Stimulated activated naive B cell treated with anti-CD40 and anti-IgM and Interleukin-4, amounts not matched to agents 10 μg/mL and 1 μg/mL and 100 μg/mL, for 72 hours (primary cell): ENCODE measurements around the gene RGPD3.
"Not testable (repeated sequence)": the region's sequence is repeated elsewhere in the genome, so short reads cannot be mapped to it uniquely, and the experiment has no call there.

Source experiments
- ATAC-seq, 2 donors: fragments of 150-1000 bp; cut with Tn5 transposase; replicated peaks; 2 replicates each; pipeline ENCODE4 v1.10.0; 2021; ENCODE audit warnings: moderate library complexity in 1 of 2
- DNase-seq: peaks from one replicate; pipeline ENCODE4 v3.0.0; 2021
- H3K27ac Mint-ChIP-seq: one replicate; pipeline ENCODE4 v1.8.0; 2022; ENCODE audit warnings: mild to moderate bottlenecking, mixed read lengths
- H3K27me3 Mint-ChIP-seq, 2 donors: one replicate each; pipeline ENCODE4 v1.8.0; 2022; ENCODE audit warnings: mixed read lengths in 2 of 2
- H3K36me3 Mint-ChIP-seq, 2 donors: one replicate each; pipeline ENCODE4 v1.8.0; 2022; ENCODE audit warnings: mixed read lengths in 2 of 2, mild to moderate bottlenecking in 1 of 2
- H3K4me1 Mint-ChIP-seq, 2 donors: one replicate each; pipeline ENCODE4 v1.8.0; 2022; ENCODE audit warnings: mixed read lengths in 2 of 2, mild to moderate bottlenecking in 1 of 2
- H3K4me3 Mint-ChIP-seq, 2 donors: one replicate each; pipeline ENCODE4 v1.8.0; 2022; ENCODE audit warnings: mild to moderate bottlenecking in 2 of 2, mixed read lengths in 2 of 2, moderate library complexity in 1 of 2
- H3K9me3 Mint-ChIP-seq, 2 donors: one replicate each; pipeline ENCODE4 v1.8.0; 2022; ENCODE audit warnings: mixed read lengths in 2 of 2, mild to moderate bottlenecking in 1 of 2

Gene RGPD3

GRCh38 chr2:106468107-106468506, at the start of gene RGPD3:
Gene RGPD3 (minus strand): TSS chr2:106468413. CDS start chr2:106468288, 125 bp downstream.
- not testable (repeated sequence) for ATAC-seq, H3K4me1 Mint-ChIP-seq, H3K36me3 Mint-ChIP-seq, H3K4me3 Mint-ChIP-seq, H3K27me3 Mint-ChIP-seq, DNase-seq, H3K9me3 Mint-ChIP-seq, H3K27ac Mint-ChIP-seq

- no peak overlapping the region for H3K27ac Mint-ChIP-seq
- no peak overlapping the region for H3K4me3 Mint-ChIP-seq
Measured at GRCh38 chr2:106517329-106517728, 49.1 kb upstream of the RGPD3 start.

GRCh38 chr2:106516864-106517263, 48.7 kb upstream of the RGPD3 start:
- no peaks in the 10 kb centered on the region for H3K36me3 Mint-ChIP-seq
- no peaks in the 10 kb centered on the region for H3K4me1 Mint-ChIP-seq
- H3K27me3 Mint-ChIP-seq = peaks cover 0 to 6% of the 10 kb centered on the region in 2 donors
- no peaks in the 10 kb centered on the region for H3K9me3 Mint-ChIP-seq
- H3K4me3 Mint-ChIP-seq = no peak overlapping the region
- no peak for DNase-seq
- no peak overlapping the region for H3K27ac Mint-ChIP-seq
- no peak for ATAC-seq

More at GRCh38 chr2:106517329-106517728, 49.1 kb upstream of the RGPD3 start:
- Mint-ChIP-seq H3K9me3 (no peaks in the 10 kb centered on the region), H3K4me1 (no peaks in the 10 kb centered on the region), H3K36me3 (no peaks in the 10 kb centered on the region), H3K27me3 (peaks cover 0 to 6% of the 10 kb centered on the region in 2 donors)
- ATAC-seq (no peak), DNase-seq (no peak)

- no peak for DNase-seq
- Mint-ChIP-seq H3K4me3 (no peak overlapping the region), H3K4me1 (no peaks in the 10 kb centered on the region), H3K27me3 (peaks cover 0 to 6% of the 10 kb centered on the region in 2 donors), H3K36me3 (no peaks in the 10 kb centered on the region), H3K27ac (no peak overlapping the region), H3K9me3 (no peaks in the 10 kb centered on the region)
- no peak for ATAC-seq
Measured at GRCh38 chr2:106516436-106516835, 48.2 kb upstream of the RGPD3 start.

GRCh38 chr2:106514827-106515226, 46.6 kb upstream of the RGPD3 start:
- not testable (repeated sequence) for H3K9me3 Mint-ChIP-seq, H3K4me1 Mint-ChIP-seq, ATAC-seq, H3K4me3 Mint-ChIP-seq, H3K27me3 Mint-ChIP-seq, H3K27ac Mint-ChIP-seq, DNase-seq, H3K36me3 Mint-ChIP-seq

- not testable (repeated sequence) for H3K27ac Mint-ChIP-seq, H3K4me1 Mint-ChIP-seq, H3K36me3 Mint-ChIP-seq, H3K27me3 Mint-ChIP-seq, H3K9me3 Mint-ChIP-seq, DNase-seq, ATAC-seq, H3K4me3 Mint-ChIP-seq
Measured at GRCh38 chr2:106513391-106513790, 45.2 kb upstream of the RGPD3 start.

GRCh38 chr2:106511934-106512333, 43.7 kb upstream of the RGPD3 start:
- H3K9me3 Mint-ChIP-seq, ATAC-seq, H3K4me1 Mint-ChIP-seq, H3K4me3 Mint-ChIP-seq, H3K27me3 Mint-ChIP-seq, H3K36me3 Mint-ChIP-seq, H3K27ac Mint-ChIP-seq, DNase-seq: not testable (repeated sequence)

GRCh38 chr2:106511476-106511901, 43.3 kb upstream of the RGPD3 start:
- H3K4me3 Mint-ChIP-seq, DNase-seq, H3K27me3 Mint-ChIP-seq, H3K9me3 Mint-ChIP-seq, ATAC-seq, H3K36me3 Mint-ChIP-seq, H3K4me1 Mint-ChIP-seq, H3K27ac Mint-ChIP-seq: not testable (repeated sequence)

- not testable (repeated sequence) for H3K4me3 Mint-ChIP-seq, H3K4me1 Mint-ChIP-seq, H3K27me3 Mint-ChIP-seq, H3K36me3 Mint-ChIP-seq, ATAC-seq, H3K9me3 Mint-ChIP-seq, H3K27ac Mint-ChIP-seq, DNase-seq
Measured at GRCh38 chr2:106510791-106511190, 42.6 kb upstream of the RGPD3 start.

- H3K36me3 Mint-ChIP-seq, H3K4me3 Mint-ChIP-seq, H3K27me3 Mint-ChIP-seq, H3K9me3 Mint-ChIP-seq, H3K4me1 Mint-ChIP-seq, H3K27ac Mint-ChIP-seq, ATAC-seq, DNase-seq: not testable (repeated sequence)
Measured at GRCh38 chr2:106509374-106509770, 41.2 kb upstream of the RGPD3 start.

GRCh38 chr2:106508660-106509373, 40.6 kb upstream of the RGPD3 start:
- H3K9me3 Mint-ChIP-seq, ATAC-seq, DNase-seq, H3K4me3 Mint-ChIP-seq, H3K4me1 Mint-ChIP-seq, H3K36me3 Mint-ChIP-seq, H3K27ac Mint-ChIP-seq, H3K27me3 Mint-ChIP-seq: not testable (repeated sequence)

- H3K27me3 Mint-ChIP-seq, H3K4me1 Mint-ChIP-seq, H3K4me3 Mint-ChIP-seq, DNase-seq, H3K36me3 Mint-ChIP-seq, H3K27ac Mint-ChIP-seq, H3K9me3 Mint-ChIP-seq, ATAC-seq: not testable (repeated sequence)
Measured at GRCh38 chr2:106506002-106506687, 37.9 kb upstream of the RGPD3 start.

- not testable (repeated sequence) for H3K4me1 Mint-ChIP-seq, H3K9me3 Mint-ChIP-seq, H3K27ac Mint-ChIP-seq
Measured at GRCh38 chr2:106504787-106505186, 36.6 kb upstream of the RGPD3 start.

GRCh38 chr2:106504192-106504591, 36.0 kb upstream of the RGPD3 start:
- not testable (repeated sequence) for H3K9me3 Mint-ChIP-seq, DNase-seq, ATAC-seq, H3K36me3 Mint-ChIP-seq, H3K4me3 Mint-ChIP-seq, H3K27ac Mint-ChIP-seq, H3K4me1 Mint-ChIP-seq, H3K27me3 Mint-ChIP-seq

More at GRCh38 chr2:106504787-106505186, 36.6 kb upstream of the RGPD3 start:
- ATAC-seq, H3K27me3 Mint-ChIP-seq, H3K36me3 Mint-ChIP-seq, DNase-seq, H3K4me3 Mint-ChIP-seq: not testable (repeated sequence)

- ATAC-seq, H3K27ac Mint-ChIP-seq, H3K4me1 Mint-ChIP-seq, H3K9me3 Mint-ChIP-seq, DNase-seq, H3K36me3 Mint-ChIP-seq, H3K27me3 Mint-ChIP-seq, H3K4me3 Mint-ChIP-seq: not testable (repeated sequence)
Measured at GRCh38 chr2:106502351-106502750, 34.1 kb upstream of the RGPD3 start.
